HEK293T (cell line): ENCODE measurements around the gene FGR.

ENCODE experiments used
- CTCF ChIA-PET: fragments of 350-600 bp; formaldehyde crosslinking; extraction: SDS; loops from one replicate; lab custom pipeline; 2021; ENCODE audit warnings: antibody characterized with exemption, inconsistent platforms; lab: Yijun Ruan, JAX
- POLR2A ChIA-PET: fragments of 350-600 bp; formaldehyde crosslinking; extraction: SDS; loops from one replicate; lab custom pipeline; 2020; ENCODE audit warnings: antibody characterized with exemption, inconsistent platforms; lab: Yijun Ruan, JAX
- DNase-seq: peaks from one replicate; pipeline ENCODE4 v3.0.0; 2012; ENCODE audit warnings: mixed read lengths; ENCODE audit errors: extremely low spot score
- ARNT ChIP-seq: fragments of 450-650 bp; IDR thresholded peaks from 2 replicates; pipeline ENCODE4 v1.6.1; 2017; ENCODE audit warnings: mild to moderate bottlenecking
- BHLHE40 ChIP-seq: fragments of 450-650 bp; IDR thresholded peaks from 2 replicates; pipeline ENCODE4 v1.6.1; 2016; ENCODE audit warnings: mild to moderate bottlenecking, moderate library complexity, borderline replicate concordance
- CTBP1 ChIP-seq: fragments of 450-650 bp; IDR thresholded peaks from 2 replicates; pipeline ENCODE4 v1.6.1; 2016; ENCODE audit warnings: borderline replicate concordance
- FOXK2 ChIP-seq: fragments of 450-650 bp; IDR thresholded peaks from 2 replicates; pipeline ENCODE4 v1.6.1; 2016; ENCODE audit warnings: mild to moderate bottlenecking
- FOXM1 ChIP-seq: fragments of 450-650 bp; IDR thresholded peaks from 2 replicates; pipeline ENCODE4 v1.6.1; 2017; ENCODE audit warnings: mild to moderate bottlenecking, borderline replicate concordance
- HDGF ChIP-seq: fragments of 450-650 bp; IDR thresholded peaks from 2 replicates; pipeline ENCODE4 v1.6.1; 2017; ENCODE audit warnings: antibody characterized with exemption, borderline replicate concordance
- L3MBTL2 ChIP-seq: fragments of 450-650 bp; conservative IDR thresholded peaks from 2 replicates; pipeline ENCODE4 v1.6.1; 2016; ENCODE audit warnings: mild to moderate bottlenecking
- LEF1 ChIP-seq: fragments of 450-650 bp; IDR thresholded peaks from 2 replicates; pipeline ENCODE4 v1.6.1; 2017; ENCODE audit warnings: mild to moderate bottlenecking, borderline replicate concordance
- NFRKB ChIP-seq: fragments of 450-650 bp; IDR thresholded peaks from 2 replicates; pipeline ENCODE4 v1.6.1; 2016; ENCODE audit warnings: mild to moderate bottlenecking, moderate library complexity
- SP1 ChIP-seq: fragments of 450-650 bp; IDR thresholded peaks from 2 replicates; pipeline ENCODE4 v1.6.1; 2017
- SUZ12 ChIP-seq: fragments of 450-650 bp; IDR thresholded peaks from 2 replicates; pipeline ENCODE4 v1.6.1; 2016; ENCODE audit warnings: mild to moderate bottlenecking
- TARDBP ChIP-seq: fragments of 450-650 bp; IDR thresholded peaks from 2 replicates; pipeline ENCODE4 v1.6.1; 2016
- ZNF384 ChIP-seq: fragments of 450-650 bp; IDR thresholded peaks from 2 replicates; pipeline ENCODE4 v1.6.1; 2016
- TF ChIP-seq, protein P1 (sequence below): fragments of 450-650 bp; IDR thresholded peaks from 2 replicates; pipeline ENCODE4 v1.6.1; 2016

FGR gene

GRCh38 chr1:27672750-27673112, 37.7 kb upstream of the FGR start:
- ChIA-PET CTCF (interaction anchor here (1.1 kb wide), 1 partner anchor 16 kb away, joined by 3 read pairs; no protein-coding TSS in a partner anchor), POLR2A (interaction anchor here (0.9 to 1.6 kb wide), 8 partner anchors 11 to 1090 kb away, joined by 3 to 20 read pairs (median 6); partner anchors contain the start of genes FAM76A, PPP1R8 and STX12)
- no peak for DNase-seq
- TF ChIP-seq HDGF (no peak), BHLHE40 (no peak), ARNT (no peak), TARDBP (no peak)

DNA sequence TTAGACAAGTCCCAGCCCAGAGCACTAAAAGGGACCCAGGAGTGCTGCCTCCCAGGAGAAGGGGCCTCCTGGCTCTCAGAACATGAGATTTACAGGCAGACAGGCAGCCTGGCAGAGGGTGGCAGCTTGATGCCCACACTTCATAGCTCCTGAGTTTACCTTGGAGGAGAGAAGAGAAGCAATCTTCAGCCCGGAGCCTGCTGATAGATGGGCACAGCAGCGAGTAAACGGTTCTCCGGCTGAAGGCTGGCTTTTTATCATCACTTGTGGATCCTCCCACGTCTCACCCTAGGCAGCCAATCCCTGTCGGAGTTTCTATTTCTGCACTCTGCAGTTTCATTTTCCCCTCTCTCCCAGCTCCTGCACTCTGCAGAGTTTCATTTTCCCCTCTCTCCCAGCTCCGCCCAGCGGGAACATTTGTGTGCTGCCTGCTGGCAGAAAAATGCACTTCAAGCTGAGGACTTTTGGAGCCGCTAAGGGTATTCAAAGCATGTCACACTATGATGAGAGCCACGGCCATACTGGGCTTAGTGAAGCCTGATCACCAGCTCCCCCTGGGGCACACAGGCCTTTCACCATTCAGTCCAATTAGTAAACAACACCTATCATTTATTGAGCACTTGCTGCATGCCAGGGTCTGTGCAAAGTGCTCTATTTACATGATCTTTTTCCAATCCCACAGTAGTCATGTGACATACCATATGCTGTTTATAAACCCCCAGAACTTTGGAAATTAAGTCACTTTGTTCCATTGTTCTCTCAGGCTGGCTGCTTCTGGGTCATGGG, 37.2 kb upstream of the FGR start, which contains the start of gene IFI6:
IFI6 (minus strand) TSS at position 229 of the 786 bp plus-strand sequence. CDS start 2,878 bp downstream, outside the sequence.
- ChIA-PET CTCF (interaction anchor here (0.6 to 1.1 kb wide), 5 partner anchors 14 to 670 kb away, joined by 3 to 5 read pairs (median 3); partner anchors contain the start of gene FAM76A), POLR2A (interaction anchor here (0.6 to 1.6 kb wide), 9 partner anchors 11 to 1090 kb away, joined by 3 to 20 read pairs (median 6); partner anchors contain the start of genes FAM76A, PPP1R8 and STX12)
- TF ChIP-seq FOXK2: no peak
- TF ChIP-seq L3MBTL2: peak; percentile 71
- TF ChIP-seq, protein P1, sequence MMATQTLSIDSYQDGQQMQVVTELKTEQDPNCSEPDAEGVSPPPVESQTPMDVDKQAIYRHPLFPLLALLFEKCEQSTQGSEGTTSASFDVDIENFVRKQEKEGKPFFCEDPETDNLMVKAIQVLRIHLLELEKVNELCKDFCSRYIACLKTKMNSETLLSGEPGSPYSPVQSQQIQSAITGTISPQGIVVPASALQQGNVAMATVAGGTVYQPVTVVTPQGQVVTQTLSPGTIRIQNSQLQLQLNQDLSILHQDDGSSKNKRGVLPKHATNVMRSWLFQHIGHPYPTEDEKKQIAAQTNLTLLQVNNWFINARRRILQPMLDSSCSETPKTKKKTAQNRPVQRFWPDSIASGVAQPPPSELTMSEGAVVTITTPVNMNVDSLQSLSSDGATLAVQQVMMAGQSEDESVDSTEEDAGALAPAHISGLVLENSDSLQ: peak; percentile 92
- DNase-seq: peak; percentile 84

DNA sequence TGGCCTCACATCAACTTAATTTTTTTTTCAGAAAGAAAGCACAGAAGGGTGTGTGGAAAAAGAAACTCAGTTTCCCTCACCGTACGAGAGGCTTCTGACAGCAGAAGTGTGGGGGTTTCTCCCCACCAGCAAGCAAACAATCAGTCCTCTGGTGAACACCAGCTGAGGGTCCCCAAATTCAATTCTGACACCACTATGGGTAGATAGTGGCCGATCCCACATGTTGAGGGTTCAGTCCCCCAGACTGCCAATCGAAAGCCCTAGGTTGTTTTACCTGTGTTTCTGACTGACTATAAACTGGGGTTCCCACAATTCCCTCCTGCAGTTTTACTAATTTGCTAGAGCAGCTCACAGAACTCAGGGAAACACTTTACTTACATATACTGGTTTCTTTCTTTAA, 34.9 kb upstream of the FGR start:
- CTCF ChIA-PET: interaction anchor here (0.6 to 1.5 kb wide), 27 partner anchors 9 to 767 kb away, joined by 3 to 12 read pairs (median 4); partner anchors contain the start of genes FAM76A and STX12
- DNase-seq: no peak
- POLR2A ChIA-PET: interaction anchor here (0.8 to 2.7 kb wide), 3 partner anchors 9 to 103 kb away, joined by 3 to 16 read pairs (median 8); partner anchors contain the start of genes FAM76A and STX12
- TF ChIP-seq ARNT: no peak
- TF ChIP-seq FOXM1: no peak
- no peak for TF ChIP-seq NFRKB
- TF ChIP-seq CTBP1: no peak
- TF ChIP-seq BHLHE40: no peak
- no peak for TF ChIP-seq HDGF
- TF ChIP-seq SUZ12: no peak
- TF ChIP-seq TARDBP: no peak
- TF ChIP-seq, protein P1: no peak
- TF ChIP-seq L3MBTL2: no peak
- TF ChIP-seq ZNF384: no peak
- TF ChIP-seq LEF1: no peak
- no peak for TF ChIP-seq SP1

DNA sequence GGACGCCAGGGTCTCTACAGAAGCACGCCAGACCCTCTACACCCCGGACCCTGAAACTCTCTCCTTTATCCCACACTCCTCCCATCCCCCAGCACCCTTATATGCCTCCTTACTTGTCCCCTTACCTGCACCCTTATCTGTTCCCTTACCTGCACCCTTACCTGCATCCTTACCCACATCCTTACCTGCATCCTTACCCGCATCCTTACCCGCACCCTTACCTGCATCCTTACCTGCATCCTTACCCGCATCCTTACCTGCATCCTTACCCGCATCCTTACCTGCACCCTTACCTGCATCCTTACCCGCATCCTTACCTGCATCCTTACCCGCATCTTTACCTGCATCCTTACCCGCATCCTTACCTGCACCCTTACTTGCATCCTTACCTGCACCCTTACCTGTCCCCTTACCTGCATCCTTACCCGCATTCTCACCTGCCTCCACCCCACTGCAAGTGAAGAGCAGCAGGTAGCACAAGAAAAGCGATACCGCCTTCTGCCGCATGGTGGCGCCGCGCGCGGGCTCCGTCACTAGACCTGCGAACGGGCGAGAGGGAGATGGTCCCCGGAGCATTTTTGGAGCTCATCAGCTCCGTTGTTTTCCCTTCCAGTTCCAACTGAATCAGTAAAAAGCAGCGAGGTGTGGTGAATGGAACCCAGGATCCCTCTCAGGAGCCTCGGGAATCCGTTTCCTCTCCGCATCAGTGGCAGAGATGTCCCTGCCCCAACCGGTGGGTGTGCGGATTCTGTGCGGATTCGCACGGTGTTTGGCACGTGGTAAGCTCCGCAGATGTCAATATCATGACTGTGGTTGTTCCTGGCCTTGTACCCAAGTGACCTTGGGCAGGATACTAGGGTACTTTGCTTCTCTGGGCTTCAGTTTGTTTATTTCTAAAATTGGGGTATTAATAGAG, 34.1 kb upstream of the FGR start:
- no peak for TF ChIP-seq FOXK2
- peak; percentile 70; the same call in 1 of the 2 replicates for TF ChIP-seq CTBP1
- peak; percentile 90 for TF ChIP-seq L3MBTL2
- CTCF ChIA-PET: interaction anchor here (0.6 to 1.5 kb wide), 27 partner anchors 9 to 766 kb away, joined by 3 to 12 read pairs (median 4); partner anchors contain the start of genes FAM76A and STX12
- POLR2A ChIA-PET: interaction anchor here (0.7 to 2.7 kb wide), 4 partner anchors 9 to 161 kb away, joined by 3 to 16 read pairs (median 6); partner anchors contain the start of genes FAM76A, PPP1R8 and STX12
- DNase-seq: peak; percentile 77

DNA sequence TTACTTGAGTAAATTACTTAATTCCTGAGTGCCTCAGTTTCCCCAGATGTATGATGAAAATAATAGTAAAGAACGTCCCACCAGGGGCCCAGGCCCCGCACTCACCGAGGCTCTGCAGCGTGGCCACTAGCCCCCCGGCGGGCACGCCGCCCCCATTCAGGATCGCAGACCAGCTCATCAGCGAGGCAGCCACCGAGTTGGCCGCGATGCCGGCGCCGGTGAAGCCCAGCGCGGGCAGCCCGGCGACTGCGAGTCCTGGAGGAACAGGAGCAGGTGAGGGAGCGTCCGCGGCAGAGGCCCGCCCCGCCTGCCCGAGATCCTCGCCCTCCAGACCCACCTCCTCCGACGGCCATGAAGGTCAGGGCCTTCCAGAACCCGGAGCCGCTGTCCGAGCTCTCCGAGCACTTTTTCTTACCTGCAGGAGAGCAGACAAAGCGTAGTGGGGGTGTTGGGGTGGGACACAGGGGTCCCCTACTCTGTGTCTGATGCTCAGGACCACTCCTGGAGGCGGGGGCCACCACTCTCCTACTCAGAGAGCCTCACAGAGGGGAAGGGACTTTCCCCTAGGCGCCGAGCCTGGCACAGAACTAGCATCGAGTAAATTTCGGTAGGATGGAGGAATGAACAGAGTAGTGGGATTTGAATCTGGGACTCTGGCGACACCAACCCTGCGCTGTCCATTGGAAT, 33.3 kb upstream of the FGR start:
- ChIA-PET POLR2A (interaction anchor here (1.9 to 2.7 kb wide), 2 partner anchors 57 to 104 kb away, joined by 8 to 16 read pairs; partner anchors contain the start of genes FAM76A and STX12), CTCF (interaction anchor here (1.2 kb wide), 1 partner anchor 62 kb away, joined by 4 read pairs; no protein-coding TSS in a partner anchor)
- TF ChIP-seq TARDBP: no peak
- TF ChIP-seq, protein P1: no peak
- no peak for TF ChIP-seq FOXK2
- no peak for TF ChIP-seq ARNT
- no peak for TF ChIP-seq HDGF
- TF ChIP-seq SUZ12: no peak
- no peak for TF ChIP-seq L3MBTL2
- no peak for TF ChIP-seq LEF1
- no peak for TF ChIP-seq NFRKB
- TF ChIP-seq ZNF384: no peak
- no peak for DNase-seq
